HepG2 (cell line): ENCODE data around the gene NEUROD1. TPM values are rescaled to one million over a fixed set of nuclear protein-coding genes. Genes with fewer than 3 reads are reported as not detected.

Experiments
- ATAD3A ChIP-seq: sonication (generic); formaldehyde crosslinking; IDR thresholded peaks from 2 replicates; pipeline ENCODE4 v1.4.0; 2020; ENCODE audit warnings: missing genetic modification reagents
- BRF2 ChIP-seq: sonication (generic); formaldehyde crosslinking; IDR thresholded peaks from 2 replicates; pipeline ENCODE4 v1.8.1; 2022; ENCODE audit warnings: mild to moderate bottlenecking, missing genetic modification reagents
- CREM ChIP-seq, 2 experiments: sonication (generic) in 1 of 2; formaldehyde crosslinking in 1 of 2; IDR thresholded peaks; 2 replicates each; pipeline versions ENCODE4 v1.4.0 to v1.6.1; 2016 to 2020; ENCODE audit warnings: antibody characterized with exemption in 1 of 2, mild to moderate bottlenecking in 1 of 2, missing genetic modification reagents in 1 of 2
- KDM3A ChIP-seq: IDR thresholded peaks from 2 replicates; pipeline ENCODE4 v1.6.1; 2018; ENCODE audit warnings: low read depth, missing compliant biosample characterization
- MAF1 ChIP-seq: sonication (generic); formaldehyde crosslinking; IDR thresholded peaks from 2 replicates; pipeline ENCODE4 v1.5.0; 2020; ENCODE audit warnings: missing genetic modification reagents, borderline replicate concordance
- MTF1 ChIP-seq: sonication (generic); formaldehyde crosslinking; IDR thresholded peaks from 2 replicates; pipeline ENCODE4 v1.5.0; 2020; ENCODE audit warnings: missing genetic modification reagents
- MXD3 ChIP-seq: IDR thresholded peaks from 2 replicates; pipeline ENCODE4 v1.6.1; 2016; ENCODE audit warnings: mild to moderate bottlenecking, missing biosample characterization, missing genetic modification reagents
- NKX3-1 ChIP-seq: sonication (generic); formaldehyde crosslinking; IDR thresholded peaks from 2 replicates; pipeline ENCODE4 v1.5.0; 2020; ENCODE audit warnings: missing genetic modification reagents
- NRL ChIP-seq: sonication (generic); formaldehyde crosslinking; IDR thresholded peaks from 2 replicates; pipeline ENCODE4 v1.5.0; 2020; ENCODE audit warnings: missing genetic modification reagents, mild to moderate bottlenecking, moderate library complexity, borderline replicate concordance
- SMARCC2 ChIP-seq: fragments of 450-650 bp; IDR thresholded peaks from 2 replicates; pipeline ENCODE4 v1.6.1; 2017; ENCODE audit warnings: antibody characterized with exemption, mild to moderate bottlenecking
- ZHX1 ChIP-seq: sonication (generic); formaldehyde crosslinking; IDR thresholded peaks from 2 replicates; pipeline ENCODE4 v1.8.1; 2022; ENCODE audit warnings: low read depth, mild to moderate bottlenecking, missing genetic modification reagents
- ZNF251 ChIP-seq: sonication (generic); formaldehyde crosslinking; IDR thresholded peaks from 2 replicates; pipeline ENCODE4 v1.9.0; 2021; ENCODE audit warnings: mild to moderate bottlenecking, missing genetic modification reagents
- ZNF557 ChIP-seq: sonication (generic); formaldehyde crosslinking; IDR thresholded peaks from 2 replicates; pipeline ENCODE4 v1.4.0; 2020; ENCODE audit warnings: missing genetic modification reagents
- ZNF749 ChIP-seq: sonication (generic); formaldehyde crosslinking; IDR thresholded peaks from 2 replicates; pipeline ENCODE4 v1.8.0; 2022; ENCODE audit warnings: mild to moderate bottlenecking, missing genetic modification reagents, moderate library complexity, borderline replicate concordance
- ZNF770 ChIP-seq: sonication (generic); formaldehyde crosslinking; IDR thresholded peaks from 2 replicates; pipeline ENCODE4 v1.5.0; 2020; ENCODE audit warnings: mild to moderate bottlenecking, missing genetic modification reagents
- polyA plus RNA-seq, 8 experiments: library from polyadenylated mRNA; depleted of rRNA in 3 of 8; stranded (reverse) in 7 of 8; unstranded in 1 of 8; fragments of >200 nt; fragmentation: Illumina TruSeq in 4 of 8; extraction: Trizol in 4 of 8; gene quantifications; 2 replicates each; pipeline versions ENCODE4 v1.2.1 to v1.2.3, GENCODE V29; 2011 to 2016; ENCODE audit warnings: low read depth in 4 of 8, missing spikeins in 1 of 8, mixed read lengths in 1 of 8; ENCODE audit not compliant: insufficient read depth in 1 of 8
- total RNA-seq, 5 experiments: library from RNA; depleted of rRNA; stranded (reverse); fragments of >200 nt; fragmentation: Illumina TruSeq; extraction: Trizol; gene quantifications; 2 replicates each; pipeline ENCODE4 v1.2.3, GENCODE V29; 2016; ENCODE audit warnings: low read depth in 1 of 5
- TF ChIP-seq, protein P1 (sequence below): sonication (generic); formaldehyde crosslinking; IDR thresholded peaks from 2 replicates; pipeline ENCODE4 v1.8.0; 2022; ENCODE audit warnings: missing genetic modification reagents, mild to moderate bottlenecking, moderate library complexity, borderline replicate concordance
- TF ChIP-seq, protein P2 (sequence below): sonication (generic); formaldehyde crosslinking; IDR thresholded peaks from 2 replicates; pipeline ENCODE4 v1.4.0; 2020; ENCODE audit warnings: missing genetic modification reagents, borderline replicate concordance

The NEUROD1 gene
- total and polyA plus RNA-seq, 2 of the 13 experiments (the other 11 are each of a cell fraction or from before 2014, with no cell fraction given) = not detected

DNA sequence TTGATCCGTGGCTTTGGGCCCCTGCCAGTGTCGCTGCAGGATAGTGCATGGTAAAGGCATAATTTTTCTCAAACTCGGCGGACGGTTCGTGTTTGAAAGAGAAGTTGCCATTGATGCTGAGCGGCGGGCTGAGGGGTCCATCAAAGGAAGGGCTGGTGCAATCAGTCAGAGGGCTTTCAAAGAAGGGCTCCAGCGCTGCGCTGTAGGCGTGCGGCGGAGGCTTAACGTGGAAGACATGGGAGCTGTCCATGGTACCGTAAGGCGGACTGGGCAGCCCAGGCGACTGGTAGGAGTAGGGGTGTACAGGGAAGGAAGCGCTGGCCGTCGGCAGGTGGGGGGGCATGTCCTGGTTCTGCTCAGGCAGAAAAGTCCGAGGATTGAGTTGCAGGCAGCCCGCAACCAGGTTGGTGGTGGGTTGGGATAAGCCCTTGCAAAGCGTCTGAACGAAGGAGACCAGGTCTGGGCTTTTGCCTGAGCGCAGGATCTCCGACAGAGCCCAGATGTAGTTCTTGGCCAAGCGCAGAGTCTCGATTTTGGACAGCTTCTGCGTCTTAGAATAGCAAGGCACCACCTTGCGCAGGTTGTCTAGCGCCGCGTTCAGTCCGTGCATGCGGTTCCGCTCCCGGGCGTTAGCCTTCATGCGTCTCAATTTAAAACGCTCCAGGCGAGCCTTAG, 2.3 kb downstream of the NEUROD1 start (continued):
- TF ChIP-seq ZHX1 (no peak), KDM3A (CRISPR knock-in tag) (no peak), MTF1 (peak; percentile 93; the same call in 1 of the 2 replicates), CREM (IDR thresholded peaks at IDR 0.05) (no peak), CREM (CRISPR knock-in tag; IDR thresholded peaks at IDR 0.05) (no peak), NKX3-1 (CRISPR knock-in tag) (peak; percentile 96), ZNF557 (peak; percentile 97), MXD3 (peak; percentile 90; the same call in 1 of the 2 replicates), ATAD3A (CRISPR knock-in tag) (peak; percentile 95; the same call in 1 of the 2 replicates), NRL (CRISPR knock-in tag) (peak; percentile 82), MAF1 (CRISPR knock-in tag) (peak; percentile 94), ZNF251 (CRISPR knock-in tag) (peak; percentile 81; the same call in 1 of the 2 replicates), BRF2 (0 out of 2 replicates have a peak, but pooled peaks have one; percentile 38), SMARCC2 (no peak), ZNF770 (CRISPR knock-in tag) (no peak), ZNF749 (CRISPR knock-in tag) (peak; percentile 77; the same call in 1 of the 2 replicates)
- TF ChIP-seq, protein P1, sequence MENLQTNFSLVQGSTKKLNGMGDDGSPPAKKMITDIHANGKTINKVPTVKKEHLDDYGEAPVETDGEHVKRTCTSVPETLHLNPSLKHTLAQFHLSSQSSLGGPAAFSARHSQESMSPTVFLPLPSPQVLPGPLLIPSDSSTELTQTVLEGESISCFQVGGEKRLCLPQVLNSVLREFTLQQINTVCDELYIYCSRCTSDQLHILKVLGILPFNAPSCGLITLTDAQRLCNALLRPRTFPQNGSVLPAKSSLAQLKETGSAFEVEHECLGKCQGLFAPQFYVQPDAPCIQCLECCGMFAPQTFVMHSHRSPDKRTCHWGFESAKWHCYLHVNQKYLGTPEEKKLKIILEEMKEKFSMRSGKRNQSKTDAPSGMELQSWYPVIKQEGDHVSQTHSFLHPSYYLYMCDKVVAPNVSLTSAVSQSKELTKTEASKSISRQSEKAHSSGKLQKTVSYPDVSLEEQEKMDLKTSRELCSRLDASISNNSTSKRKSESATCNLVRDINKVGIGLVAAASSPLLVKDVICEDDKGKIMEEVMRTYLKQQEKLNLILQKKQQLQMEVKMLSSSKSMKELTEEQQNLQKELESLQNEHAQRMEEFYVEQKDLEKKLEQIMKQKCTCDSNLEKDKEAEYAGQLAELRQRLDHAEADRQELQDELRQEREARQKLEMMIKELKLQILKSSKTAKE (CRISPR knock-in tag) = 0 out of 2 replicates have a peak, but pooled peaks have one; percentile 37
- TF ChIP-seq, protein P2, sequence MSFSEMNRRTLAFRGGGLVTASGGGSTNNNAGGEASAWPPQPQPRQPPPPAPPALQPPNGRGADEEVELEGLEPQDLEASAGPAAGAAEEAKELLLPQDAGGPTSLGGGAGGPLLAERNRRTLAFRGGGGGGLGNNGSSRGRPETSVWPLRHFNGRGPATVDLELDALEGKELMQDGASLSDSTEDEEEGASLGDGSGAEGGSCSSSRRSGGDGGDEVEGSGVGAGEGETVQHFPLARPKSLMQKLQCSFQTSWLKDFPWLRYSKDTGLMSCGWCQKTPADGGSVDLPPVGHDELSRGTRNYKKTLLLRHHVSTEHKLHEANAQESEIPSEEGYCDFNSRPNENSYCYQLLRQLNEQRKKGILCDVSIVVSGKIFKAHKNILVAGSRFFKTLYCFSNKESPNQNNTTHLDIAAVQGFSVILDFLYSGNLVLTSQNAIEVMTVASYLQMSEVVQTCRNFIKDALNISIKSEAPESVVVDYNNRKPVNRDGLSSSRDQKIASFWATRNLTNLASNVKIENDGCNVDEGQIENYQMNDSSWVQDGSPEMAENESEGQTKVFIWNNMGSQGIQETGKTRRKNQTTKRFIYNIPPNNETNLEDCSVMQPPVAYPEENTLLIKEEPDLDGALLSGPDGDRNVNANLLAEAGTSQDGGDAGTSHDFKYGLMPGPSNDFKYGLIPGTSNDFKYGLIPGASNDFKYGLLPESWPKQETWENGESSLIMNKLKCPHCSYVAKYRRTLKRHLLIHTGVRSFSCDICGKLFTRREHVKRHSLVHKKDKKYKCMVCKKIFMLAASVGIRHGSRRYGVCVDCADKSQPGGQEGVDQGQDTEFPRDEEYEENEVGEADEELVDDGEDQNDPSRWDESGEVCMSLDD (CRISPR knock-in tag) = peak; percentile 83; the same call in 1 of the 2 replicates
